HepG2 (cell line): ENCODE measurements around the gene CDK6. TPM values are rescaled to one million over a fixed set of nuclear protein-coding genes. Genes with fewer than 3 reads are reported as not detected.
A peak's percentile ranks its signal among the peaks of the same experiment; 100 is the strongest.

Experiments used
- ATAC-seq: fragments of 200-7000 bp; cut with Tn5 transposase; 3 replicates; pipeline ENCODE4 v1.9.1; 2020; ENCODE audit warnings: mild to moderate bottlenecking, moderate library complexity
- BruUV-seq: library from RNA; stranded (reverse); fragments of 400-500 nt; replicated peaks from 2 replicates; lab custom pipeline; 2021; lab: Mats Ljungman, UMichigan
- CTCF ChIA-PET: fragments of 300-600 bp; formaldehyde crosslinking; extraction: SDS; loops from one replicate; lab custom pipeline; 2021; ENCODE audit warnings: low total read pairs, inconsistent platforms, low intra/inter-chr PET ratio; lab: Yijun Ruan, JAX
- POLR2A ChIA-PET: fragments of 350-600 bp; sonication (Branson Sonifier 250); formaldehyde crosslinking; loops from one replicate; lab custom pipeline; 2020; ENCODE audit warnings: antibody characterized with exemption, inconsistent platforms; lab: Yijun Ruan, JAX
- DNase-seq: peaks from one replicate; pipeline ENCODE4 v3.0.0-alpha.2; 2015; ENCODE audit warnings: low spot score
- FAIRE-seq: peaks from 3 replicates; lab custom pipeline; 2011; peaks lifted over from hg19 to GRCh38; lab: Jason Lieb, UNC
- H2AFZ ChIP-seq: one replicate; pipeline ENCODE4 v1.6.1; 2011; ENCODE audit warnings: low read length, inconsistent platforms
- H3K27ac ChIP-seq: fragments of 300-600 bp; 3 replicates; pipeline ENCODE4 v1.8.0; 2011; ENCODE audit warnings: mixed run types, mild to moderate bottlenecking, mixed read lengths, low read length, inconsistent platforms; ENCODE audit not compliant: insufficient read depth; ENCODE audit errors: extremely low read length
- H3K27me3 ChIP-seq, 2 experiments: fragments of 200-600 bp in 1 of 2; 2 replicates in 1 of 2; 3 replicates in 1 of 2; pipeline versions ENCODE4 v1.6.0 to v1.8.0; 2011; ENCODE audit warnings: low read length in 2 of 2, mild to moderate bottlenecking in 2 of 2, moderate library complexity in 2 of 2, inconsistent platforms in 1 of 2; ENCODE audit not compliant: insufficient read depth in 2 of 2, control insufficient read depth in 1 of 2
- H3K36me3 ChIP-seq, 2 experiments: fragments of 200-600 bp in 1 of 2; replicated peaks in 1 of 2; 2 replicates in 1 of 2; 3 replicates in 1 of 2; pipeline versions ENCODE4 v1.5.1 to v1.8.0; 2011; ENCODE audit warnings: low read length in 2 of 2, inconsistent platforms in 1 of 2; ENCODE audit not compliant: insufficient read depth in 2 of 2, control insufficient read depth in 1 of 2
- H3K4me1 ChIP-seq: 2 replicates; pipeline ENCODE4 v1.5.1; 2012; ENCODE audit warnings: low read length, inconsistent platforms; ENCODE audit not compliant: insufficient read depth
- H3K4me2 ChIP-seq: 2 replicates; pipeline ENCODE4 v1.6.0; 2011; ENCODE audit warnings: low read depth, low read length, inconsistent platforms
- H3K4me3 ChIP-seq, 3 experiments: fragments of 200-600 bp in 1 of 3; sonication (generic), shearing (Covaris generic) in 1 of 3; replicated peaks in 1 of 3; 2 replicates each; pipeline ENCODE4 v1.5.1; 2011 to 2016; ENCODE audit warnings: low read length in 3 of 3, inconsistent platforms in 2 of 3, low read depth in 2 of 3, mild to moderate bottlenecking in 2 of 3, control low read depth in 1 of 3, mixed read lengths in 1 of 3; ENCODE audit not compliant: insufficient read depth in 1 of 3
- H3K79me2 ChIP-seq: one replicate; pipeline ENCODE4 v1.6.1; 2011; ENCODE audit warnings: low read length, inconsistent platforms; ENCODE audit not compliant: insufficient read depth
- H3K9ac ChIP-seq: 2 replicates; pipeline ENCODE4 v1.6.0; 2011; ENCODE audit warnings: mild to moderate bottlenecking, low read depth, low read length, inconsistent platforms; ENCODE audit not compliant: insufficient read depth
- H3K9me3 ChIP-seq: 2 replicates; pipeline ENCODE4 v1.5.1; 2012; ENCODE audit warnings: mild to moderate bottlenecking, low read length
- H4K20me1 ChIP-seq: 2 replicates; pipeline ENCODE4 v1.6.0; 2011; ENCODE audit warnings: inconsistent platforms, mild to moderate bottlenecking, low read length, moderate library complexity; ENCODE audit not compliant: insufficient read depth
- CEBPG ChIP-seq: IDR thresholded peaks from 2 replicates; pipeline ENCODE4 v1.6.1; 2016
- ETV5 ChIP-seq: IDR thresholded peaks from 2 replicates; pipeline ENCODE4 v1.6.1; 2018; ENCODE audit warnings: missing biosample characterization, missing genetic modification reagents, inconsistent platforms, borderline replicate concordance
- GABPB1 ChIP-seq: IDR thresholded peaks from 2 replicates; pipeline ENCODE4 v1.6.1; 2016; ENCODE audit warnings: mild to moderate bottlenecking, missing genetic modification reagents, moderate library complexity, missing compliant biosample characterization
- GFI1 ChIP-seq: sonication (generic); formaldehyde crosslinking; IDR thresholded peaks from 2 replicates; pipeline ENCODE4 v1.5.0; 2020; ENCODE audit warnings: missing genetic modification reagents, mild to moderate bottlenecking, borderline replicate concordance
- HDAC2 ChIP-seq: sonication (generic); formaldehyde crosslinking; IDR thresholded peaks from 2 replicates; pipeline ENCODE4 v1.4.0; 2020; ENCODE audit warnings: missing genetic modification reagents
- JUND ChIP-seq: sonication (generic); formaldehyde crosslinking; IDR thresholded peaks from 2 replicates; pipeline ENCODE4 v1.8.0; 2022; ENCODE audit warnings: mild to moderate bottlenecking, missing genetic modification reagents
- PPARG ChIP-seq: conservative IDR thresholded peaks from 2 replicates; pipeline ENCODE4 v1.6.1; 2016; ENCODE audit warnings: missing biosample characterization, missing genetic modification reagents
- SNAPC5 ChIP-seq: sonication (generic); formaldehyde crosslinking; IDR thresholded peaks from 2 replicates; pipeline ENCODE4 v1.8.1; 2023; ENCODE audit warnings: mild to moderate bottlenecking, missing genetic modification reagents, borderline replicate concordance
- SOX13 ChIP-seq, 3 experiments: fragments of 450-650 bp in 1 of 3; sonication (generic) in 1 of 3; formaldehyde crosslinking in 1 of 3; IDR thresholded peaks in 2 of 3; conservative IDR thresholded peaks in 1 of 3; 2 replicates each; pipeline versions ENCODE4 v1.5.0 to v1.6.1; 2016 to 2020; ENCODE audit warnings: antibody characterized with exemption in 1 of 3, mild to moderate bottlenecking in 1 of 3, missing compliant biosample characterization in 1 of 3, missing genetic modification reagents in 1 of 3, moderate library complexity in 1 of 3
- SP140L ChIP-seq: sonication (generic); formaldehyde crosslinking; IDR thresholded peaks from 2 replicates; pipeline ENCODE4 v1.4.0; 2020; ENCODE audit warnings: missing genetic modification reagents, borderline replicate concordance
- TEAD3 ChIP-seq: optimal IDR thresholded peaks from 2 replicates; pipeline ENCODE3; 2016; ENCODE audit warnings: borderline replicate concordance
- ZBTB1 ChIP-seq: sonication (generic); formaldehyde crosslinking; IDR thresholded peaks from 2 replicates; pipeline ENCODE4 v1.4.0; 2020; ENCODE audit warnings: missing genetic modification reagents, borderline replicate concordance
- ZNF280D ChIP-seq: sonication (generic); formaldehyde crosslinking; IDR thresholded peaks from 2 replicates; pipeline ENCODE4 v1.5.1; 2020; ENCODE audit warnings: mild to moderate bottlenecking, missing genetic modification reagents
- ZNF724P ChIP-seq: sonication (generic); formaldehyde crosslinking; IDR thresholded peaks from 2 replicates; pipeline ENCODE4 v1.8.0; 2022; ENCODE audit warnings: missing genetic modification reagents, borderline replicate concordance
- ZNF766 ChIP-seq: sonication (generic); formaldehyde crosslinking; IDR thresholded peaks from 2 replicates; pipeline ENCODE4 v1.5.0; 2020; ENCODE audit warnings: missing genetic modification reagents, borderline replicate concordance
- ZNF792 ChIP-seq: IDR thresholded peaks from 2 replicates; pipeline ENCODE4 v1.6.1; 2016
- ZNF879 ChIP-seq: sonication (generic); formaldehyde crosslinking; IDR thresholded peaks from 2 replicates; pipeline ENCODE4 v1.8.1; 2023; ENCODE audit warnings: missing genetic modification reagents
- in situ Hi-C: cut with HindIII; loops from 2 replicates; pipeline ENCODE4 v1.10.0; 2017; ENCODE audit warnings: low pct_unique_long_range_greater_than_20kb; ENCODE audit not compliant: extremely low pct_ligation_motif_present
- intact Hi-C: fragments of 100-400 bp; cut with micrococcal nuclease; formaldehyde crosslinking; loops from one replicate; pipeline ENCODE4 v1.10.0; 2022; ENCODE audit not compliant: unreplicated experiment
- polyA plus RNA-seq, 8 experiments: library from polyadenylated mRNA; depleted of rRNA in 3 of 8; stranded (reverse) in 7 of 8; unstranded in 1 of 8; fragments of >200 nt; fragmentation: Illumina TruSeq in 4 of 8; extraction: Trizol in 4 of 8; gene quantifications; 2 replicates each; pipeline versions ENCODE4 v1.2.1 to v1.2.3, GENCODE V29; 2011 to 2016; ENCODE audit warnings: low read depth in 4 of 8, missing spikeins in 1 of 8, mixed read lengths in 1 of 8; ENCODE audit not compliant: insufficient read depth in 1 of 8
- total RNA-seq, 5 experiments: library from RNA; depleted of rRNA; stranded (reverse); fragments of >200 nt; fragmentation: Illumina TruSeq; extraction: Trizol; gene quantifications; 2 replicates each; pipeline ENCODE4 v1.2.3, GENCODE V29; 2016; ENCODE audit warnings: low read depth in 1 of 5
- TF ChIP-seq, protein P1 (sequence below): sonication (generic); formaldehyde crosslinking; IDR thresholded peaks from 2 replicates; pipeline ENCODE4 v1.4.0; 2020; ENCODE audit warnings: missing genetic modification reagents, borderline replicate concordance

CDK6 gene
- total and polyA plus RNA-seq, 2 of the 13 experiments (the other 11 are each of a cell fraction or from before 2014, with no cell fraction given), result 34.6 to 90.8 TPM

- TF ChIP-seq ZNF280D (CRISPR knock-in tag), result no peak
- TF ChIP-seq CEBPG (CRISPR knock-in tag), result peak; percentile 94
- peak; percentile 65; the same call in 1 of the 2 replicates for TF ChIP-seq ETV5 (CRISPR knock-in tag)
- peak; percentile 73 for TF ChIP-seq HDAC2 (CRISPR knock-in tag)
- peak; percentile 91 for TF ChIP-seq TEAD3 (CRISPR knock-in tag)
- 0 out of 2 replicates have a peak, but pooled peaks have one; percentile 45 for TF ChIP-seq ZNF724P
- 0 out of 2 replicates have a peak, but pooled peaks have one; percentile 36 for TF ChIP-seq ZNF792 (CRISPR knock-in tag)
- TF ChIP-seq JUND, result peak; percentile 28; the same call in 1 of the 2 replicates
- TF ChIP-seq SP140L (CRISPR knock-in tag), result no peak
These were observed 26.4 kb downstream of the CDK6 start (continued) for GRCh38 chr7:92809760-92810573.

- peak overlapping the region; percentile 83 for H3K27ac ChIP-seq
- POLR2A ChIA-PET, result interaction anchor here (1.3 to 1.6 kb wide), 3 partner anchors 18 to 114 kb away, joined by 3 to 5 read pairs (median 4); no protein-coding TSS in a partner anchor
- no peaks in the 10 kb centered on the region for H3K9me3 ChIP-seq
- H3K4me2 ChIP-seq, result peak overlapping the region; percentile 41
- FAIRE-seq (peak; percentile 49), DNase-seq (no peak), ATAC-seq (peak; percentile 43)
- H3K9ac ChIP-seq, result no peak overlapping the region; the same call in 1 of the 2 replicates
- in situ Hi-C loops, result no loop called here
- CTCF ChIA-PET, result no interaction called here
- peaks cover 97% of the 10 kb centered on the region for H3K79me2 ChIP-seq
- no peak overlapping the region for H2AFZ ChIP-seq
- H3K27me3 ChIP-seq, result no peaks in the 10 kb centered on the region
- H3K4me3 ChIP-seq, result peak overlapping the region in 1 of 3 experiments; percentile 9; a peak in 1 of 6 replicates
- peaks cover 73% of the 10 kb centered on the region for H3K4me1 ChIP-seq
- no TSS peak for BruUV-seq
- intact Hi-C loops, result no loop called here
- H3K36me3 ChIP-seq, result peaks cover 2 to 19% of the 10 kb centered on the region in 2 experiments; a peak in 4 of 5 replicates
- H4K20me1 ChIP-seq, result peaks cover 42% of the 10 kb centered on the region
- no peak for TF ChIP-seq ZBTB1 (CRISPR knock-in tag)
- TF ChIP-seq PPARG (CRISPR knock-in tag), result no peak
- TF ChIP-seq SNAPC5 (CRISPR knock-in tag), result no peak
- no peak for TF ChIP-seq GABPB1 (CRISPR knock-in tag)
- TF ChIP-seq SOX13 (IDR thresholded peaks at IDR 0.05), result no peak
- TF ChIP-seq SOX13 (CRISPR knock-in tag; conservative IDR thresholded peaks at IDR 0.05 in 1 of 2, IDR thresholded peaks at IDR 0.05 in 1 of 2), result no peak
- no peak for TF ChIP-seq ZNF879
- TF ChIP-seq GFI1 (CRISPR knock-in tag), result no peak
- TF ChIP-seq, protein P1, sequence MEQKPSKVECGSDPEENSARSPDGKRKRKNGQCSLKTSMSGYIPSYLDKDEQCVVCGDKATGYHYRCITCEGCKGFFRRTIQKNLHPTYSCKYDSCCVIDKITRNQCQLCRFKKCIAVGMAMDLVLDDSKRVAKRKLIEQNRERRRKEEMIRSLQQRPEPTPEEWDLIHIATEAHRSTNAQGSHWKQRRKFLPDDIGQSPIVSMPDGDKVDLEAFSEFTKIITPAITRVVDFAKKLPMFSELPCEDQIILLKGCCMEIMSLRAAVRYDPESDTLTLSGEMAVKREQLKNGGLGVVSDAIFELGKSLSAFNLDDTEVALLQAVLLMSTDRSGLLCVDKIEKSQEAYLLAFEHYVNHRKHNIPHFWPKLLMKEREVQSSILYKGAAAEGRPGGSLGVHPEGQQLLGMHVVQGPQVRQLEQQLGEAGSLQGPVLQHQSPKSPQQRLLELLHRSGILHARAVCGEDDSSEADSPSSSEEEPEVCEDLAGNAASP (CRISPR knock-in tag), result no peak
- no peak for TF ChIP-seq ZNF766 (CRISPR knock-in tag)
These were observed 27.0 kb downstream of the CDK6 start for GRCh38 chr7:92809397-92809759.
